Measurements from ENCODE around the gene CD7.

The CD7 gene

GRCh38 chr17:82314012-82314726 lies 3.2 kb downstream of the CD7 start:
- Histone ChIP-seq H3K4me1 (ENCODE audit: control insufficient read depth in 1 of 2, insufficient read depth in 2 of 2, low read length in 2 of 2) (peaks cover 21 to 22% of the 10 kb centered on the region in 2 donors), H3K27me3 (ENCODE audit: control insufficient read depth in 1 of 2, insufficient read depth in 2 of 2, low read length in 2 of 2) (peaks cover 0 to 2% of the 10 kb centered on the region in 2 donors), H3K9me3 (ENCODE audit: control insufficient read depth in 1 of 2, low read length in 2 of 2) (peaks cover 0 to 5% of the 10 kb centered on the region in 2 donors), H3K4me3 (ENCODE audit: low read depth in 1 of 2, low read length in 2 of 2) (no peak overlapping the region), H3K9ac (ENCODE audit: low read depth in 1 of 2, low read length in 2 of 2) (no peak overlapping the region), H3K27ac (ENCODE audit: low read depth, low read length) (no peak overlapping the region), H3K36me3 (ENCODE audit: control insufficient read depth in 1 of 2, insufficient read depth in 2 of 2, low read length in 2 of 2) (no peaks in the 10 kb centered on the region)

GRCh38 chr17:82313195-82314011 lies 4.0 kb downstream of the CD7 start:
- H3K9me3 ChIP-seq (ENCODE audit: control insufficient read depth in 1 of 2, low read length in 2 of 2), result no peaks in the 10 kb centered on the region
- H3K27ac ChIP-seq (ENCODE audit: low read depth, low read length), result no peak overlapping the region
- peaks cover 21 to 22% of the 10 kb centered on the region in 2 donors for H3K4me1 ChIP-seq (ENCODE audit: control insufficient read depth in 1 of 2, insufficient read depth in 2 of 2, low read length in 2 of 2)
- H3K27me3 ChIP-seq (ENCODE audit: control insufficient read depth in 1 of 2, insufficient read depth in 2 of 2, low read length in 2 of 2), result peaks cover 0 to 2% of the 10 kb centered on the region in 2 donors
- H3K9ac ChIP-seq (ENCODE audit: low read depth in 1 of 2, low read length in 2 of 2), result no peak overlapping the region
- no peaks in the 10 kb centered on the region for H3K36me3 ChIP-seq (ENCODE audit: control insufficient read depth in 1 of 2, insufficient read depth in 2 of 2, low read length in 2 of 2)
- H3K4me3 ChIP-seq (ENCODE audit: low read depth in 1 of 2, low read length in 2 of 2), result no peak overlapping the region

DNA sequence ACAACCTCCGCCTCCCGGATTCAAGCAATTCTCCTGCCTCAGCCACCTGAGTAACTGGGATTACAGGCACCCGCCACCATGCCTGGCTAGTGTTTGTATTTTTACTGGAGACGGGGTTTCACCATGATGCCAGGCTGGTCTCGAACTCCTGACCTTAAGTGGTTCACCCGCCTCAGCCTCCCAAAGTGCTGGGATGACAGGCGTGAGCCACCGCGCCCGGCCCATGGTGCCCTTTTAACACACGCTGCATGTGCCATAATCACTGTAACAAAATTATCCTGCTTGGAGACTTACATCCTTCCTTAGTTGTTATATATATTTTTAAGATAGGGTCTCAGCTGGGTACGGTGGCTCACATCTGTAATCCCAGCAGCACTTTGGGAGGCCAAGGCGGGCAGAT lies 5.4 kb downstream of the CD7 start:
- no peak overlapping the region for H3K9ac ChIP-seq (ENCODE audit: low read depth in 1 of 2, low read length in 2 of 2)
- H3K4me1 ChIP-seq (ENCODE audit: control insufficient read depth in 1 of 2, insufficient read depth in 2 of 2, low read length in 2 of 2), result peaks cover 21 to 22% of the 10 kb centered on the region in 2 donors
- peaks cover 0 to 2% of the 10 kb centered on the region in 2 donors for H3K27me3 ChIP-seq (ENCODE audit: control insufficient read depth in 1 of 2, insufficient read depth in 2 of 2, low read length in 2 of 2)
- H3K36me3 ChIP-seq (ENCODE audit: control insufficient read depth in 1 of 2, insufficient read depth in 2 of 2, low read length in 2 of 2), result no peaks in the 10 kb centered on the region
- no peak overlapping the region for H3K4me3 ChIP-seq (ENCODE audit: low read depth in 1 of 2, low read length in 2 of 2)
- H3K9me3 ChIP-seq (ENCODE audit: control insufficient read depth in 1 of 2, low read length in 2 of 2), result no peaks in the 10 kb centered on the region
- H3K27ac ChIP-seq (ENCODE audit: low read depth, low read length), result no peak overlapping the region

GRCh38 chr17:82310877-82311276 lies 6.5 kb downstream of the CD7 start:
- peaks cover 0 to 2% of the 10 kb centered on the region in 2 donors for H3K27me3 ChIP-seq (ENCODE audit: control insufficient read depth in 1 of 2, insufficient read depth in 2 of 2, low read length in 2 of 2)
- no peak overlapping the region for H3K9ac ChIP-seq (ENCODE audit: low read depth in 1 of 2, low read length in 2 of 2)
- no peaks in the 10 kb centered on the region for H3K9me3 ChIP-seq (ENCODE audit: control insufficient read depth in 1 of 2, low read length in 2 of 2)
- no peak overlapping the region for H3K4me3 ChIP-seq (ENCODE audit: low read depth in 1 of 2, low read length in 2 of 2)
- peaks cover 14 to 16% of the 10 kb centered on the region in 2 donors for H3K4me1 ChIP-seq (ENCODE audit: control insufficient read depth in 1 of 2, insufficient read depth in 2 of 2, low read length in 2 of 2)
- no peaks in the 10 kb centered on the region for H3K36me3 ChIP-seq (ENCODE audit: control insufficient read depth in 1 of 2, insufficient read depth in 2 of 2, low read length in 2 of 2)
- H3K27ac ChIP-seq (ENCODE audit: low read depth, low read length), result no peak overlapping the region

GRCh38 chr17:82309656-82310570 lies 7.5 kb downstream of the CD7 start:
- Histone ChIP-seq H3K4me1 (ENCODE audit: control insufficient read depth in 1 of 2, insufficient read depth in 2 of 2, low read length in 2 of 2) (peaks cover 10 to 12% of the 10 kb centered on the region in 2 donors), H3K4me3 (ENCODE audit: low read depth in 1 of 2, low read length in 2 of 2) (peak overlapping the region in 1 of 2 donors; percentile 30), H3K27ac (ENCODE audit: low read depth, low read length) (no peak overlapping the region), H3K36me3 (ENCODE audit: control insufficient read depth in 1 of 2, insufficient read depth in 2 of 2, low read length in 2 of 2) (no peaks in the 10 kb centered on the region), H3K9ac (ENCODE audit: low read depth in 1 of 2, low read length in 2 of 2) (peak overlapping the region; percentile 32 to 59), H3K9me3 (ENCODE audit: control insufficient read depth in 1 of 2, low read length in 2 of 2) (no peaks in the 10 kb centered on the region), H3K27me3 (ENCODE audit: control insufficient read depth in 1 of 2, insufficient read depth in 2 of 2, low read length in 2 of 2) (no peaks in the 10 kb centered on the region)

- no peaks in the 10 kb centered on the region for H3K36me3 ChIP-seq (ENCODE audit: control insufficient read depth in 1 of 2, insufficient read depth in 2 of 2, low read length in 2 of 2)
- no peak overlapping the region for H3K9ac ChIP-seq (ENCODE audit: low read depth in 1 of 2, low read length in 2 of 2)
- H3K4me1 ChIP-seq (ENCODE audit: control insufficient read depth in 1 of 2, insufficient read depth in 2 of 2, low read length in 2 of 2), result peaks cover 22 to 31% of the 10 kb centered on the region in 2 donors
- H3K27ac ChIP-seq (ENCODE audit: low read depth, low read length), result no peak overlapping the region
- no peak overlapping the region for H3K4me3 ChIP-seq (ENCODE audit: low read depth in 1 of 2, low read length in 2 of 2)
- no peaks in the 10 kb centered on the region for H3K9me3 ChIP-seq (ENCODE audit: control insufficient read depth in 1 of 2, low read length in 2 of 2)
- H3K27me3 ChIP-seq (ENCODE audit: control insufficient read depth in 1 of 2, insufficient read depth in 2 of 2, low read length in 2 of 2), result no peaks in the 10 kb centered on the region
These were observed 11.6 kb downstream of the CD7 start for GRCh38 chr17:82305727-82306300.

- peaks cover 16 to 24% of the 10 kb centered on the region in 2 donors for H3K4me1 ChIP-seq (ENCODE audit: control insufficient read depth in 1 of 2, insufficient read depth in 2 of 2, low read length in 2 of 2)
- H3K27ac ChIP-seq (ENCODE audit: low read depth, low read length), result no peak overlapping the region
- H3K27me3 ChIP-seq (ENCODE audit: control insufficient read depth in 1 of 2, insufficient read depth in 2 of 2, low read length in 2 of 2), result no peaks in the 10 kb centered on the region
- no peak overlapping the region for H3K9ac ChIP-seq (ENCODE audit: low read depth in 1 of 2, low read length in 2 of 2)
- H3K36me3 ChIP-seq (ENCODE audit: control insufficient read depth in 1 of 2, insufficient read depth in 2 of 2, low read length in 2 of 2), result no peaks in the 10 kb centered on the region
- H3K4me3 ChIP-seq (ENCODE audit: low read depth in 1 of 2, low read length in 2 of 2), result no peak overlapping the region
- H3K9me3 ChIP-seq (ENCODE audit: control insufficient read depth in 1 of 2, low read length in 2 of 2), result no peaks in the 10 kb centered on the region
These were observed 12.3 kb downstream of the CD7 start for GRCh38 chr17:82304826-82305726.

DNA sequence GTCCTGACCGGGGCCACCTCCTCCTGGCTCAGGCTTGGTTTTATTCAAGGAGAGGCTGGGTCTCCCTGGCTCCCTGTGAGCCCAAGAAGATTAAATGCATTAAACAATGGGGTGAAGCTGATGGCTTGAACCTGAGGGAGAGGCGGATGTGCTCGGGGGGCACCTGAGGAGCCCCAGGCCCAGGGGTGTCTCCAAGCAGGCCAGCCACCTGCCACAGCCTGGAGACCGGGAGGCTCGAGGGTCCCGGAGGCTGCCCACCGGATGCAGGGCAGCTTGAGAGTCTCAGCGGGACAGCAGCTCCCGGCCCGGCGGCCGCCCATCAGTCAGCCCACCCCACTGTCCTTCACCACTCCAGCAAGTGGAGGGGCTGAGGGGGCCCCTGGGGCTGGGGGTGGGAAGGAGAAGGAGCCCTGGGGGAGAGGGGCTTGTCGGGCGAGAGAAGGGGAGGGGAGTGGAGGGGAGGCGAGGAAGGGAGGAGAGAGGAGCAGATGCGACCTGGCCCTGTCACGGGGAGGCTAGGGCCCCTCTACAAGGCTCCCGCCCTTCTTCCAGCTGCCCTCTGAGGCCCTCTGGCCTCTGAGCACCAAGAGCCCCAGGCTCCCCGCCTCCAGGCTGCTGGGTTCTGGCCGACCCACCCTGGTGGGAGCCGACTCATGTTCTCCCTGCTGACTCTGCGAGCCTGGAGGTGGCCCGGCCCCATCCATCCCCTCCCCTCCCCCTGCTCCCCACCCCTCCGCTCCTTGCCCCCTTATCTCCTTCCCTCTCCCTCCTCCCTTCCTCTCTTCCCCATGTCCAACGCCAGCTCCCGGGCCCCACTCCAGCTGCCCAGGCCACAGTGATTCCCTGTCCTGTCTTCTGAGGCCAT lies 13.2 kb downstream of the CD7 start:
- Histone ChIP-seq H3K4me3 (ENCODE audit: low read depth in 1 of 2, low read length in 2 of 2) (no peak overlapping the region), H3K27me3 (ENCODE audit: control insufficient read depth in 1 of 2, insufficient read depth in 2 of 2, low read length in 2 of 2) (no peaks in the 10 kb centered on the region), H3K9me3 (ENCODE audit: control insufficient read depth in 1 of 2, low read length in 2 of 2) (no peaks in the 10 kb centered on the region), H3K36me3 (ENCODE audit: control insufficient read depth in 1 of 2, insufficient read depth in 2 of 2, low read length in 2 of 2) (no peaks in the 10 kb centered on the region), H3K27ac (ENCODE audit: low read depth, low read length) (no peak overlapping the region), H3K9ac (ENCODE audit: low read depth in 1 of 2, low read length in 2 of 2) (no peak overlapping the region), H3K4me1 (ENCODE audit: control insufficient read depth in 1 of 2, insufficient read depth in 2 of 2, low read length in 2 of 2) (peaks cover 12 to 19% of the 10 kb centered on the region in 2 donors)

Data from duodenal mucosa (tissue), 2 donors.